C4-2B (cell line): Measurements from ENCODE around the gene ATG10.

Experiments
- ZFX ChIP-seq: fragments of 450-650 bp; IDR thresholded peaks from 2 replicates; pipeline ENCODE4 v1.6.1; 2017
- TF ChIP-seq, protein P1 (sequence below): fragments of 450-650 bp; conservative IDR thresholded peaks from 2 replicates; pipeline ENCODE4 v1.5.1; 2017; ENCODE audit warnings: mild to moderate bottlenecking

GRCh38 chr5:82151204-82151603 lies 179.4 kb downstream of the ATG10 start:
- TF ChIP-seq, protein P1, sequence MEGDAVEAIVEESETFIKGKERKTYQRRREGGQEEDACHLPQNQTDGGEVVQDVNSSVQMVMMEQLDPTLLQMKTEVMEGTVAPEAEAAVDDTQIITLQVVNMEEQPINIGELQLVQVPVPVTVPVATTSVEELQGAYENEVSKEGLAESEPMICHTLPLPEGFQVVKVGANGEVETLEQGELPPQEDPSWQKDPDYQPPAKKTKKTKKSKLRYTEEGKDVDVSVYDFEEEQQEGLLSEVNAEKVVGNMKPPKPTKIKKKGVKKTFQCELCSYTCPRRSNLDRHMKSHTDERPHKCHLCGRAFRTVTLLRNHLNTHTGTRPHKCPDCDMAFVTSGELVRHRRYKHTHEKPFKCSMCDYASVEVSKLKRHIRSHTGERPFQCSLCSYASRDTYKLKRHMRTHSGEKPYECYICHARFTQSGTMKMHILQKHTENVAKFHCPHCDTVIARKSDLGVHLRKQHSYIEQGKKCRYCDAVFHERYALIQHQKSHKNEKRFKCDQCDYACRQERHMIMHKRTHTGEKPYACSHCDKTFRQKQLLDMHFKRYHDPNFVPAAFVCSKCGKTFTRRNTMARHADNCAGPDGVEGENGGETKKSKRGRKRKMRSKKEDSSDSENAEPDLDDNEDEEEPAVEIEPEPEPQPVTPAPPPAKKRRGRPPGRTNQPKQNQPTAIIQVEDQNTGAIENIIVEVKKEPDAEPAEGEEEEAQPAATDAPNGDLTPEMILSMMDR, result no peak
- TF ChIP-seq ZFX, result no peak
